Loucy (cell line): ENCODE results near the gene LECT2.

ENCODE experiments used
- H2AFZ ChIP-seq: fragments of 200-600 bp; sonication (generic); 2 replicates; pipeline ENCODE4 v1.6.0; 2016; ENCODE audit warnings: antibody characterized with exemption, mild to moderate bottlenecking, low read length, moderate library complexity
- H3F3A ChIP-seq: fragments of 200-600 bp; 2 replicates; pipeline ENCODE4 v1.6.0; 2016; ENCODE audit warnings: antibody characterized with exemption, low read depth, mild to moderate bottlenecking
- H3K27me3 ChIP-seq: fragments of 200-600 bp; sonication (generic); 2 replicates; pipeline ENCODE4 v1.6.1; 2014; ENCODE audit warnings: low read length, mild to moderate bottlenecking; ENCODE audit not compliant: insufficient read depth, poor library complexity, severe bottlenecking
- H3K36me3 ChIP-seq: fragments of 200-600 bp; sonication (generic); 2 replicates; pipeline ENCODE4 v1.6.1; 2016; ENCODE audit warnings: low read length; ENCODE audit not compliant: insufficient read depth
- H3K4me1 ChIP-seq: fragments of 200-600 bp; sonication (generic); 2 replicates; pipeline ENCODE4 v1.5.1; 2014; ENCODE audit warnings: low read length, mild to moderate bottlenecking; ENCODE audit not compliant: insufficient read depth, poor library complexity, severe bottlenecking
- H3K4me2 ChIP-seq: fragments of 200-600 bp; sonication (generic); 2 replicates; pipeline ENCODE4 v1.6.0; 2014; ENCODE audit warnings: antibody characterized with exemption, low read length, low read depth, mild to moderate bottlenecking; ENCODE audit not compliant: poor library complexity, severe bottlenecking
- H3K4me3 ChIP-seq: fragments of 200-600 bp; sonication (generic); 2 replicates; pipeline ENCODE4 v1.5.1; 2014; ENCODE audit warnings: low read length, mild to moderate bottlenecking, mixed read lengths; ENCODE audit not compliant: poor library complexity, severe bottlenecking
- H3K79me2 ChIP-seq: fragments of 200-600 bp; sonication (generic); 2 replicates; pipeline ENCODE4 v1.6.1; 2014; ENCODE audit warnings: low read length; ENCODE audit not compliant: insufficient read depth
- H3K9ac ChIP-seq: fragments of 200-600 bp; sonication (generic); 2 replicates; pipeline ENCODE4 v1.6.0; 2014; ENCODE audit warnings: mild to moderate bottlenecking, low read depth, low read length, moderate library complexity; ENCODE audit not compliant: poor library complexity, severe bottlenecking
- H3K9me2 ChIP-seq: fragments of 200-600 bp; sonication (generic); replicated peaks from 2 replicates; pipeline ENCODE4 v1.6.1; 2016; ENCODE audit warnings: low read depth, low read length, mixed read lengths
- H3K9me3 ChIP-seq: fragments of 200-600 bp; sonication (generic); 2 replicates; pipeline ENCODE4 v1.6.1; 2014; ENCODE audit warnings: mild to moderate bottlenecking, antibody characterized with exemption, low read length, low read depth; ENCODE audit not compliant: insufficient read depth
- H4K20me1 ChIP-seq: fragments of 200-600 bp; sonication (generic); 2 replicates; pipeline ENCODE4 v1.6.0; 2014; ENCODE audit warnings: antibody characterized with exemption, low read length, mild to moderate bottlenecking; ENCODE audit not compliant: insufficient read depth, poor library complexity, severe bottlenecking
- EZH2phosphoT487 ChIP-seq: fragments of 200-600 bp; IDR thresholded peaks from 2 replicates; pipeline ENCODE4 v1.6.1; 2018; ENCODE audit warnings: antibody characterized with exemption, mild to moderate bottlenecking, moderate library complexity, borderline replicate concordance
- TF ChIP-seq, protein P1 (sequence below): fragments of 200-600 bp; sonication (generic); conservative IDR thresholded peaks from 2 replicates; pipeline ENCODE4 v1.5.1; 2014; ENCODE audit warnings: mild to moderate bottlenecking, antibody characterized with exemption, low read length

Gene LECT2

DNA sequence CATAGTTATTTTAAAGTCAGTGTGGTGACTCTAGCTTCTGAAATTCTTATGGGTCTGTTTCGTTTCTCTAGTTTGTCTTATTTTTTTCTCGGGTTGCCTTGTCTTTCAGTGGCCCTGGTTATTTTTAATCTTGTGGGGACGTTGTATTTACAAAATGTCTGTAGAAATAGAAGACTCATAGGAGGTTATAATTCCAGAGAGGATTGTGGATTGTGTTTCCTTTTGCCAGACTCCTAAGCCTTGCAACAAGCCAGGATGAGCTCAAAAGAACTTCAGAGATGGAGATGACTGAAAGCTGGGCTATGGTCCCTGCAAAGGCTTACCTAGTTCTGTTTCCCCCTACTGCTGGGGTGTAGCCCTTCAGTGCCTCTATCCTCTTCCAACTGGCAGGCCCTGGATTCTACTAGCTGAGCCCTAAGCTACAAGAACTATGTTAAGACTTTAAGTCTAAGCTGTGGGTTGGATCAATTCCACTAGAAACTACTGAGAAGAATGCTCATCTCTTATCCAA lies 32.2 kb upstream of the LECT2 start:
- no peaks in the 10 kb centered on the region for H3F3A ChIP-seq
- TF ChIP-seq EZH2phosphoT487, result no peak
- TF ChIP-seq, protein P1, sequence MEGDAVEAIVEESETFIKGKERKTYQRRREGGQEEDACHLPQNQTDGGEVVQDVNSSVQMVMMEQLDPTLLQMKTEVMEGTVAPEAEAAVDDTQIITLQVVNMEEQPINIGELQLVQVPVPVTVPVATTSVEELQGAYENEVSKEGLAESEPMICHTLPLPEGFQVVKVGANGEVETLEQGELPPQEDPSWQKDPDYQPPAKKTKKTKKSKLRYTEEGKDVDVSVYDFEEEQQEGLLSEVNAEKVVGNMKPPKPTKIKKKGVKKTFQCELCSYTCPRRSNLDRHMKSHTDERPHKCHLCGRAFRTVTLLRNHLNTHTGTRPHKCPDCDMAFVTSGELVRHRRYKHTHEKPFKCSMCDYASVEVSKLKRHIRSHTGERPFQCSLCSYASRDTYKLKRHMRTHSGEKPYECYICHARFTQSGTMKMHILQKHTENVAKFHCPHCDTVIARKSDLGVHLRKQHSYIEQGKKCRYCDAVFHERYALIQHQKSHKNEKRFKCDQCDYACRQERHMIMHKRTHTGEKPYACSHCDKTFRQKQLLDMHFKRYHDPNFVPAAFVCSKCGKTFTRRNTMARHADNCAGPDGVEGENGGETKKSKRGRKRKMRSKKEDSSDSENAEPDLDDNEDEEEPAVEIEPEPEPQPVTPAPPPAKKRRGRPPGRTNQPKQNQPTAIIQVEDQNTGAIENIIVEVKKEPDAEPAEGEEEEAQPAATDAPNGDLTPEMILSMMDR, result no peak
- H3K79me2 ChIP-seq, result no peaks in the 10 kb centered on the region
- no peak overlapping the region for H3K4me3 ChIP-seq
- no peaks in the 10 kb centered on the region for H3K9me3 ChIP-seq
- H3K9me2 ChIP-seq, result no peaks in the 10 kb centered on the region
- H3K4me2 ChIP-seq, result no peak overlapping the region
- H2AFZ ChIP-seq, result no peak overlapping the region
- no peaks in the 10 kb centered on the region for H3K36me3 ChIP-seq
- H4K20me1 ChIP-seq, result no peaks in the 10 kb centered on the region
- H3K4me1 ChIP-seq, result no peaks in the 10 kb centered on the region
- no peak overlapping the region for H3K9ac ChIP-seq
- H3K27me3 ChIP-seq, result no peaks in the 10 kb centered on the region

DNA sequence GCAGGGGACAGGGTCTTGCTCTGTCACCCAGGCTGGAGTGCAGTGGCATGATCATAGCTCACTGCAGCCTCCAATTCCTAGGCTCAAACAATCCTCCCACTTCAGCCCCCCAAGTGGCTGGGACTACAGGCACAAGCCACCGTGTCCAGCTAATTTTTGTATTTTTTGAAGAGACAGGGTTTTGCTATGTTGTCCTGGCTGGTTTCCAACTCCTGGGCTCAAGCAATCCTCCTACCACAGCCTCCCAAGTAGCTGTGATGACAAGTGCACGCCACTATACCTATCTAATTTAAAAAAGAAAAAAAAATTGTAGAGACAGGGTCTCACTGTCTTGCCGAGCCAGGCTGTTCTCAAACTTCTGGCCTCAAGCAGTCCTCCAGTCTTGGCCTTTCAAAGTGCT lies 31.6 kb upstream of the LECT2 start:
- no peaks in the 10 kb centered on the region for H3K4me1 ChIP-seq
- H3K9me2 ChIP-seq, result no peaks in the 10 kb centered on the region
- no peaks in the 10 kb centered on the region for H3K36me3 ChIP-seq
- H3K9ac ChIP-seq, result no peak overlapping the region
- H3K27me3 ChIP-seq, result no peaks in the 10 kb centered on the region
- H2AFZ ChIP-seq, result no peak overlapping the region
- H3K9me3 ChIP-seq, result no peaks in the 10 kb centered on the region
- no peaks in the 10 kb centered on the region for H3K79me2 ChIP-seq
- H4K20me1 ChIP-seq, result no peaks in the 10 kb centered on the region
- no peaks in the 10 kb centered on the region for H3F3A ChIP-seq
- no peak for TF ChIP-seq EZH2phosphoT487
- no peak overlapping the region for H3K4me2 ChIP-seq
- no peak overlapping the region for H3K4me3 ChIP-seq

DNA sequence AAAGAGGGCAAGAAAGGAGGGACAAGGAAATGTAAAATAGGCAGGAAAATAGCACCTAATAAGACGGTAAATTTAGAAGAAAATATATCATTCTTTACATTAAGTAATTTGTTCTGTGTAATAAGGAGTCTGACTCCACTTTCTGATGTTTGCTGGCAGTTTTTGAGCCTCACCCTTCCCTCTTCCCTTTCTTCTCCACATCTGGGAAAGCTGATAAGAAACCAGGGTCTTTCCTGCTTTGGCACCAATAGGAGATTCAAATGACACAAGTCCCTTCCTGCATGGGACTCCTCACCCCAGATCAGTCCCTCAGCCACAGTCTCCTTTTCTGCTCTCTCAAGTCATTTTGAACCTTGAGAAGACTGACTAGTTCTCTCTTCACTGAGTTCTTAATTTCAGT lies 31.2 kb upstream of the LECT2 start:
- H4K20me1 ChIP-seq, result no peaks in the 10 kb centered on the region

DNA sequence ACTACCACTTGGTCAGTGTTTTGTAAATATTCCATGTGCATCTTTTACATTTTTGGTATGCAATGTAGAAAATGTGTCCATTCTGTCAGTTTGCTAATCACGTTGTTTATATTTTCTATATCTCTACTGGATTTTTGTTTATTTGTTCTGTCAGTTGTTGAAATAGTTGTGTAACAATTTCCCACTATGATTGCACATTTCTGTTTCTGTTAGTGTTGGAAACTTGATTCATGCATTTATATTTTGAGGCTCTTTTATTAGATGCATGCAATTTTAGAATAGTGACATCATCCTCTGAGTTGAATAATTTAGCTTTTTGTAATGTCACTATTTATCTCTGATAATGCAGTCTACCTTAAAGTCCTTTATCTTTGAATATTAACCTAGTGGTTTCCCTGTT lies 25.8 kb upstream of the LECT2 start:
- Histone ChIP-seq H3F3A (no peaks in the 10 kb centered on the region), H3K36me3 (no peaks in the 10 kb centered on the region), H3K27me3 (peaks cover 13% of the 10 kb centered on the region), H3K4me1 (no peaks in the 10 kb centered on the region), H4K20me1 (no peaks in the 10 kb centered on the region), H3K4me2 (no peak overlapping the region), H3K9me2 (no peaks in the 10 kb centered on the region), H3K4me3 (no peak overlapping the region), H3K9me3 (no peaks in the 10 kb centered on the region), H2AFZ (no peak overlapping the region), H3K79me2 (no peaks in the 10 kb centered on the region), H3K9ac (no peak overlapping the region)
- TF ChIP-seq, protein P1, result no peak
- no peak for TF ChIP-seq EZH2phosphoT487

More for the DNA sequence above, 31.2 kb upstream of the LECT2 start:
- H3K4me1 ChIP-seq, result no peaks in the 10 kb centered on the region
- H3F3A ChIP-seq, result no peaks in the 10 kb centered on the region
- no peak overlapping the region for H3K4me2 ChIP-seq
- H3K9me2 ChIP-seq, result no peaks in the 10 kb centered on the region
- H3K36me3 ChIP-seq, result no peaks in the 10 kb centered on the region
- H3K79me2 ChIP-seq, result no peaks in the 10 kb centered on the region
- TF ChIP-seq EZH2phosphoT487, result no peak
- TF ChIP-seq, protein P1, result no peak
- no peaks in the 10 kb centered on the region for H3K27me3 ChIP-seq
- H3K9me3 ChIP-seq, result no peaks in the 10 kb centered on the region
- H3K4me3 ChIP-seq, result no peak overlapping the region
- no peak overlapping the region for H2AFZ ChIP-seq
- no peak overlapping the region for H3K9ac ChIP-seq
